Measurements from ENCODE around the gene COL17A1.

GRCh38 chr10:104041891-104042535 is 43.7 kb downstream of the COL17A1 start:
- no peak for TF ChIP-seq CTCF (IDR thresholded peaks at IDR 0.05)
- no peak for TF ChIP-seq POLR2A (IDR thresholded peaks at IDR 0.05)
- TF ChIP-seq POLR2AphosphoS5 (IDR thresholded peaks at IDR 0.05): no peak
- TF ChIP-seq EP300 (IDR thresholded peaks at IDR 0.05; ENCODE audit: low read depth): no peak

Measured in transverse colon (tissue), 4 donors.